ENCODE measurements around the gene LRCH1. TPM values are rescaled to one million over a fixed set of nuclear protein-coding genes. Genes with fewer than 3 reads are reported as not detected.

Gene LRCH1
- total RNA-seq, 6 experiments from 2014 or later, result 11.3 to 13.9 (median 12.5) TPM

DNA sequence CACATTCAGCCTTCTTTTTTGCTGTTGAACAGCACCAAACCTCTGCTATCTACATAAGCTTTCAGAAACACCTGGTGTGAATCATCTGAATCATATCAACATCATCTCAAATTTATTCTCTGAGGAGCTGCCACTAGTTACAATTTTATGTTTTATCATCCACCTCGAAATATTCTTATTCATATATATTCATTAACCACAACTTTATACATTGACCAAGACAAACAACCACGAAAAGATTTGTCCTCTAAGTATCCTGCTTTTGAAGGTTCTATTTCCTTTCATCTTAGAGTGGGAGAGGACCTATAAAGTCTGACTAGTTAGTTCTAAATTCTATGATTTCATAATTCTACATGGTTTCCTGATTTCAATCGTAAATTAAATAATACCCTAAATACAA lies 225.1 kb downstream of the LRCH1 start:
- H3K9me3 Mint-ChIP-seq, result no peaks in the 10 kb centered on the region
- TF ChIP-seq, protein P1, sequence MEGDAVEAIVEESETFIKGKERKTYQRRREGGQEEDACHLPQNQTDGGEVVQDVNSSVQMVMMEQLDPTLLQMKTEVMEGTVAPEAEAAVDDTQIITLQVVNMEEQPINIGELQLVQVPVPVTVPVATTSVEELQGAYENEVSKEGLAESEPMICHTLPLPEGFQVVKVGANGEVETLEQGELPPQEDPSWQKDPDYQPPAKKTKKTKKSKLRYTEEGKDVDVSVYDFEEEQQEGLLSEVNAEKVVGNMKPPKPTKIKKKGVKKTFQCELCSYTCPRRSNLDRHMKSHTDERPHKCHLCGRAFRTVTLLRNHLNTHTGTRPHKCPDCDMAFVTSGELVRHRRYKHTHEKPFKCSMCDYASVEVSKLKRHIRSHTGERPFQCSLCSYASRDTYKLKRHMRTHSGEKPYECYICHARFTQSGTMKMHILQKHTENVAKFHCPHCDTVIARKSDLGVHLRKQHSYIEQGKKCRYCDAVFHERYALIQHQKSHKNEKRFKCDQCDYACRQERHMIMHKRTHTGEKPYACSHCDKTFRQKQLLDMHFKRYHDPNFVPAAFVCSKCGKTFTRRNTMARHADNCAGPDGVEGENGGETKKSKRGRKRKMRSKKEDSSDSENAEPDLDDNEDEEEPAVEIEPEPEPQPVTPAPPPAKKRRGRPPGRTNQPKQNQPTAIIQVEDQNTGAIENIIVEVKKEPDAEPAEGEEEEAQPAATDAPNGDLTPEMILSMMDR (IDR thresholded peaks at IDR 0.05), result no peak
- H3K4me1 Mint-ChIP-seq (ENCODE audit: low read depth), result peaks cover 16% of the 10 kb centered on the region
- H3K27ac Mint-ChIP-seq, result no peak overlapping the region
- no peak overlapping the region for H3K4me3 Mint-ChIP-seq
- peaks cover 40% of the 10 kb centered on the region for H3K36me3 Mint-ChIP-seq (ENCODE audit: low read depth)
- no peaks in the 10 kb centered on the region for H3K27me3 Mint-ChIP-seq (ENCODE audit: insufficient read depth)
- DNase-seq, result no peak

DNA sequence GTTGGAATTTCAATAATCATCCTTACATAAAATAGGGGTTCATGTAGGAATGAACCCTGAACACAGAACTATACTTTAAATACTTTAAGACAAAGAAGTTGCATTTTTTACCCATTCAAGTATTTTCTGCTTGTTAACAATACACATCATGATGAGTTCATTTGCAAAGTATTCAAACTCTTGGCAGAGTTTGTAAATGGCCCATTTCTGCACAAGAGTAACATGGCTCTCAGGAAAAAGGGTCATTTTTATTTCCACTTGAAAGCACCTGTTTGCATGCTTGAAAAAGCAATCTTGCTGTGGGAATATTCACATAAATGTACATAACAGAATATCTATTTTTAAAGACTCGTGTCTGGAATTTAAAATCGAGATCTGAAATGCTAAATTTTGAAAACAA lies 225.9 kb downstream of the LRCH1 start:
- Mint-ChIP-seq H3K36me3 (ENCODE audit: low read depth) (peaks cover 33% of the 10 kb centered on the region), H3K27ac (peak overlapping the region; percentile 26; the same call in 1 of the 2 replicates), H3K4me1 (ENCODE audit: low read depth) (peaks cover 16% of the 10 kb centered on the region), H3K9me3 (no peaks in the 10 kb centered on the region), H3K27me3 (ENCODE audit: insufficient read depth) (no peaks in the 10 kb centered on the region), H3K4me3 (no peak overlapping the region)
- DNase-seq, result peak; percentile 17
- TF ChIP-seq, protein P1 (IDR thresholded peaks at IDR 0.05), result no peak

DNA sequence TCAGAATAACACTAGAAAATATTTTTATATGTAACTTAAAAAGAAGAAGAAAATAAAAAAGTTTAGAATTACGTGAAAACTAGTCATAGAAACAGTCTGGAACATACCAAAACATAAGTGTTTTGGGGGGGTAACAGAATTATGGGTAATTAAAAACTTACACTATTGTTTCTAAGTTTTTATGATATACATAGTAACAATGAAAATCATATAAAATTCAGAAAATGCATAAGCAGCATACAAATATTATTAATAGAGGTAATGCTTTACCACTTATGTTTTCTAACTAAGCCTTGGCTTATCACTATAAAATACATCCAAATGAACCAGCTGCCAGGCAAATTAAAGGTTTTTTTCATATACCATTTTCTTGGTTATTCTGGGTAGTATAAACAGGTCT lies 229.1 kb downstream of the LRCH1 start:
- H3K4me3 Mint-ChIP-seq, result no peak overlapping the region
- H3K27me3 Mint-ChIP-seq (ENCODE audit: insufficient read depth), result no peaks in the 10 kb centered on the region
- TF ChIP-seq, protein P1 (IDR thresholded peaks at IDR 0.05), result no peak
- H3K36me3 Mint-ChIP-seq (ENCODE audit: low read depth), result peaks cover 20% of the 10 kb centered on the region
- no peak overlapping the region for H3K27ac Mint-ChIP-seq
- no peak for DNase-seq
- H3K4me1 Mint-ChIP-seq (ENCODE audit: low read depth), result peaks cover 16% of the 10 kb centered on the region
- no peaks in the 10 kb centered on the region for H3K9me3 Mint-ChIP-seq

DNA sequence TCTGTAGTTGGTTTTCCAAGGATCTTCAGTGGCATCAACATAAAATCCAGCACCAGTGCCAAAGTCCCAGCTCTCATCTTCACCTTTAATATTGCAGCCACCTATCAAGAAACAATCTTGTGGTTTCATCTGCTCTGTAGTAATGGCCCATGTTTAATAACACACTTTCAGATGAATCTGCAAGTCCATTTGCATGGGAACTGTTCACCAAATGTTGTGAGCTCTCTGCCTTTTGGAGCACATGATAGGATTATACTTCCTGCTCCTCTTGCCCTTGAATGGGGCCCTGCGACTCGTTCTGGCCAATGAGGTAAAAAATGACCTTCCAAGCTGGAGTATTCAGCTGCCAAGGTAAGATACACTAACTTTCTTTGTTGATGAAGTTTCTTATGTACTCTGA lies 229.7 kb downstream of the LRCH1 start:
- Mint-ChIP-seq H3K9me3 (no peaks in the 10 kb centered on the region), H3K36me3 (ENCODE audit: low read depth) (peaks cover 19% of the 10 kb centered on the region), H3K27me3 (ENCODE audit: insufficient read depth) (no peaks in the 10 kb centered on the region), H3K4me1 (ENCODE audit: low read depth) (peaks cover 16% of the 10 kb centered on the region), H3K4me3 (no peak overlapping the region), H3K27ac (no peak overlapping the region)
- no peak for DNase-seq
- TF ChIP-seq, protein P1 (IDR thresholded peaks at IDR 0.05), result no peak

DNA sequence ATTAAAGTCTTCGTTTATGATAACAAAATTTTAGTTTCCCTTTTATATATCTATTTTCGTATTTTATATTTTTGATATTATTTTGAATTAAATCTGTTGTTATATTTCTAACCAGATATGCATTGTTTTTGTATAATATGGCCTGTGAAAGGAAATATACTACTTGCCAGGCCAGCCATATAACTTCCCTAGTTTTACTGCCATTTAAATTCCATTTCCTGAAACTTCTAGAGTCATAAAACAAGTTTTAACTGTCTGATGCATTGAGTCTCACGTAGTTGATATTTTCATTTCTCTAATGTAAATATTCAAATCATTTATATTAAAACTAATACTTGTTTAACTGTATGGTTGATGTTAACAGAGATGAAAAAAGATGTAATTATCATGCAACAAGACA lies 230.5 kb downstream of the LRCH1 start:
- H3K4me1 Mint-ChIP-seq (ENCODE audit: low read depth), result peaks cover 8% of the 10 kb centered on the region
- no peaks in the 10 kb centered on the region for H3K9me3 Mint-ChIP-seq
- H3K36me3 Mint-ChIP-seq (ENCODE audit: low read depth), result peaks cover 21% of the 10 kb centered on the region
- no peak overlapping the region for H3K27ac Mint-ChIP-seq
- no peak overlapping the region for H3K4me3 Mint-ChIP-seq
- TF ChIP-seq, protein P1 (IDR thresholded peaks at IDR 0.05), result no peak
- DNase-seq, result no peak
- H3K27me3 Mint-ChIP-seq (ENCODE audit: insufficient read depth), result no peaks in the 10 kb centered on the region

DNA sequence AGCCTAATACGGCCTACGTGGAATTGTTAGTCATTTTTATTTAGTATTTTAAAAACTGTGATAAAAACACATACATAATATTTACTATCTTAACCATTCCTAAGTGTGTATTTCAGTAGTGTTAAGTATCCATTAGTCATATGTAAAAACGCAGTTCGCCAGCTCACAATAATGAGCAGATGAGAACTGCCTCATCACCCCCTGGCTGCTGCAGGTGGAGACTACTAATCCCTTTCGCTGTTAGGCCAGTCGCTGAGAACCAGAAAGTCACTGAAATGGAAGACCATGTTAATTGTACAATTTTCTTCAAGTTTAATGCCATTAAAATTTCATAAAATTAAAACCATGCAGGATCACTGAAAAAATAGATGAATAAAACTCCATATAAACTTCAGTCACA lies 242.4 kb downstream of the LRCH1 start:
- Mint-ChIP-seq H3K27ac (no peak overlapping the region), H3K4me3 (peak overlapping the region; percentile 57)

More for the DNA sequence above, 242.4 kb downstream of the LRCH1 start:
- no peaks in the 10 kb centered on the region for H3K9me3 Mint-ChIP-seq
- peaks cover 6% of the 10 kb centered on the region for H3K27me3 Mint-ChIP-seq (ENCODE audit: insufficient read depth)
- H3K4me1 Mint-ChIP-seq (ENCODE audit: low read depth), result peaks cover 40% of the 10 kb centered on the region
- no peak for DNase-seq
- TF ChIP-seq, protein P1 (IDR thresholded peaks at IDR 0.05), result no peak
- peaks cover 20% of the 10 kb centered on the region for H3K36me3 Mint-ChIP-seq (ENCODE audit: low read depth)
